ENCODE results near the gene GPR15.

The GPR15 gene

GRCh38 chr3:98513736-98514135 is 18.0 kb upstream of the GPR15 start:
- H3K9me3 ChIP-seq (ENCODE audit: severe bottlenecking), result no peaks in the 10 kb centered on the region
- no peak for DNase-seq
- peaks cover 26% of the 10 kb centered on the region for H3K36me3 ChIP-seq
- TF ChIP-seq, protein P1, sequence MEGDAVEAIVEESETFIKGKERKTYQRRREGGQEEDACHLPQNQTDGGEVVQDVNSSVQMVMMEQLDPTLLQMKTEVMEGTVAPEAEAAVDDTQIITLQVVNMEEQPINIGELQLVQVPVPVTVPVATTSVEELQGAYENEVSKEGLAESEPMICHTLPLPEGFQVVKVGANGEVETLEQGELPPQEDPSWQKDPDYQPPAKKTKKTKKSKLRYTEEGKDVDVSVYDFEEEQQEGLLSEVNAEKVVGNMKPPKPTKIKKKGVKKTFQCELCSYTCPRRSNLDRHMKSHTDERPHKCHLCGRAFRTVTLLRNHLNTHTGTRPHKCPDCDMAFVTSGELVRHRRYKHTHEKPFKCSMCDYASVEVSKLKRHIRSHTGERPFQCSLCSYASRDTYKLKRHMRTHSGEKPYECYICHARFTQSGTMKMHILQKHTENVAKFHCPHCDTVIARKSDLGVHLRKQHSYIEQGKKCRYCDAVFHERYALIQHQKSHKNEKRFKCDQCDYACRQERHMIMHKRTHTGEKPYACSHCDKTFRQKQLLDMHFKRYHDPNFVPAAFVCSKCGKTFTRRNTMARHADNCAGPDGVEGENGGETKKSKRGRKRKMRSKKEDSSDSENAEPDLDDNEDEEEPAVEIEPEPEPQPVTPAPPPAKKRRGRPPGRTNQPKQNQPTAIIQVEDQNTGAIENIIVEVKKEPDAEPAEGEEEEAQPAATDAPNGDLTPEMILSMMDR (IDR thresholded peaks at IDR 0.05; ENCODE audit: low read depth, low read length), result no peak
- H3K27me3 ChIP-seq (ENCODE audit: insufficient read depth, low read depth, severe bottlenecking), result no peaks in the 10 kb centered on the region
- H3K4me3 ChIP-seq (ENCODE audit: low read depth, low read length), result no peak overlapping the region
- no peak overlapping the region for H3K27ac ChIP-seq

DNA sequence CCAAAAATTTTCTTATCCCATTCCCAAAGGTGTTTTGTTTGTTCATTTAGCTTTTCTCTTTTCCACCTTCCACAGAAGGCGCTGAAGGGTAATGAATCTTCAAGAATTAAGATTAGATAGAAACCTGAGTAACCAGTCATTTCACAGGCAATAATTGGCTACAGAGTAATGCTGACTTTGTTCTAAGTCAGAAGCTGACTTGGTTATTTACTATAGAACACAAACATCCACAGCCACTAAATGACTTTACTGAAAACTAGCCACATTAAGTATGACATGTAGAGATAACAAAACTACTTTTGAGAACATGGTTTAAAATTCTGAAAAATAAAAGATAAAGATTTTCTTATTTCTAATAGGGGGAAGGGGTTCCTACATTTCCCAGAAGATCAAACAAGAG is 16.8 kb upstream of the GPR15 start:
- no peak for DNase-seq
- peaks cover 36% of the 10 kb centered on the region for H3K36me3 ChIP-seq
- H3K27ac ChIP-seq, result no peak overlapping the region
- H3K4me3 ChIP-seq (ENCODE audit: low read depth, low read length), result no peak overlapping the region
- TF ChIP-seq, protein P1 (IDR thresholded peaks at IDR 0.05; ENCODE audit: low read depth, low read length), result no peak
- H3K27me3 ChIP-seq (ENCODE audit: insufficient read depth, low read depth, severe bottlenecking), result no peaks in the 10 kb centered on the region
- no peaks in the 10 kb centered on the region for H3K9me3 ChIP-seq (ENCODE audit: severe bottlenecking)

GRCh38 chr3:98518816-98519215 is 13.0 kb upstream of the GPR15 start:
- no peak for DNase-seq
- H3K36me3 ChIP-seq, result peaks cover 47% of the 10 kb centered on the region
- H3K27me3 ChIP-seq (ENCODE audit: insufficient read depth, low read depth, severe bottlenecking), result no peaks in the 10 kb centered on the region
- H3K4me3 ChIP-seq (ENCODE audit: low read depth, low read length), result no peak overlapping the region
- TF ChIP-seq, protein P1 (IDR thresholded peaks at IDR 0.05; ENCODE audit: low read depth, low read length), result no peak
- no peaks in the 10 kb centered on the region for H3K9me3 ChIP-seq (ENCODE audit: severe bottlenecking)
- H3K27ac ChIP-seq, result no peak overlapping the region

GRCh38 chr3:98519351-98519750 is 12.4 kb upstream of the GPR15 start:
- H3K36me3 ChIP-seq, result peaks cover 47% of the 10 kb centered on the region

DNA sequence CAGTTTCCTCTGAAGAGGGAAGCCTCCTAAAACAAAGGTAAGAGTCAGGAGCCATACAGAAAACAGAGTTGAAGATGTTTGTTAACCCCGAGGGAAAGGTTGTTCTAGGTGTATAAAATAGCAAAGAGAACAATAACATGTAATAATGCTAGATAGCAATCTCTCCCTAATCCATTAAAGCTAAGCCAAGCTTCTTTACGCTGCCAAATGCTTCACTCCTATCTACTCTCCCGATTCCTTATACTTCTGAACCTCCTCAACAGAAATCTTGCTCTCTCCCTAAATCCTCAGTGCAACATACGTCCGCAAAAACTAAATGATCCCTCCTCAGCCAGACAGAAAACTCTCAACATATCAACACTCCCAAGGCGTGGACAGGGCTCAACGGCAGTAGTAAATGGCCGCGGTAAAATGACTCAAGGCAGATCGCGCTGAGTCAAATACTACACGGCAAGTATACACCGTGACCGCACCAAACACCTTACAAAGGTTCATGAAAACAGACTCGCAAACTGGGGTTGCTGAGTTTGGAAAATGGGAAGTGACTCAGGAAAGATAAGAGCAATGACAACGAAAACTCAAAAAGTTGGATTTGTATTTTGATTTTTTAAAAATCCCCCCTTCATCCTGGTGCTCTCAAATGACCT is 9.8 kb upstream of the GPR15 start:
- peak overlapping the region; percentile 80 for H3K27ac ChIP-seq
- TF ChIP-seq, protein P1 (IDR thresholded peaks at IDR 0.05; ENCODE audit: low read depth, low read length), result no peak
- peaks cover 37% of the 10 kb centered on the region for H3K36me3 ChIP-seq
- peak overlapping the region; percentile 99 for H3K4me3 ChIP-seq (ENCODE audit: low read depth, low read length)
- DNase-seq, result peak; percentile 19
- H3K27me3 ChIP-seq (ENCODE audit: insufficient read depth, low read depth, severe bottlenecking), result no peaks in the 10 kb centered on the region
- no peaks in the 10 kb centered on the region for H3K9me3 ChIP-seq (ENCODE audit: severe bottlenecking)

More at GRCh38 chr3:98519351-98519750, 12.4 kb upstream of the GPR15 start:
- H3K27me3 ChIP-seq (ENCODE audit: insufficient read depth, low read depth, severe bottlenecking), result no peaks in the 10 kb centered on the region
- no peaks in the 10 kb centered on the region for H3K9me3 ChIP-seq (ENCODE audit: severe bottlenecking)
- no peak for DNase-seq
- no peak overlapping the region for H3K4me3 ChIP-seq (ENCODE audit: low read depth, low read length)
- no peak overlapping the region for H3K27ac ChIP-seq
- TF ChIP-seq, protein P1 (IDR thresholded peaks at IDR 0.05; ENCODE audit: low read depth, low read length), result no peak

All from WERI-Rb-1 (cell line).